Stimulated activated CD4-positive, alpha-beta T cell treated with anti-CD3 and anti-CD28 coated beads, TNF-alpha, amount 100 ng/mL, for 1 hour (primary cell): ENCODE results near the gene ST3GAL3.

Source experiments
- DNase-seq, 3 donors: peaks; one replicate each; pipeline ENCODE4 v3.0.0-alpha.2; 2020; ENCODE audit warnings: low read depth in 3 of 3, low spot score in 1 of 3

The ST3GAL3 gene

GRCh38 chr1:43910343-43910742 lies 203.0 kb downstream of the ST3GAL3 start:
- DNase-seq, result no peak

GRCh38 chr1:43912607-43913006 lies 205.3 kb downstream of the ST3GAL3 start:
- no peak for DNase-seq

GRCh38 chr1:43913051-43913501 lies 205.7 kb downstream of the ST3GAL3 start:
- no peak for DNase-seq

- DNase-seq, result no peak
These were observed 206.5 kb downstream of the ST3GAL3 start for GRCh38 chr1:43913666-43914360.

GRCh38 chr1:43914576-43915525 lies 207.5 kb downstream of the ST3GAL3 start:
- no peak for DNase-seq

- no peak for DNase-seq
These were observed 212.6 kb downstream of the ST3GAL3 start for GRCh38 chr1:43919906-43920305.

GRCh38 chr1:43921022-43921421 lies 213.7 kb downstream of the ST3GAL3 start:
- no peak for DNase-seq

GRCh38 chr1:43924516-43924915 lies 217.2 kb downstream of the ST3GAL3 start:
- no peak for DNase-seq

GRCh38 chr1:43925846-43926245 lies 218.5 kb downstream of the ST3GAL3 start:
- no peak for DNase-seq

GRCh38 chr1:43930168-43930948 lies 223.0 kb downstream of the ST3GAL3 start:
- no peak for DNase-seq

- no peak for DNase-seq
These were observed 223.6 kb downstream of the ST3GAL3 start for GRCh38 chr1:43930949-43931275.

GRCh38 chr1:43931711-43932660 lies 224.7 kb downstream of the ST3GAL3 start:
- no peak for DNase-seq

GRCh38 chr1:43932786-43933385 lies 225.6 kb downstream of the ST3GAL3 start:
- DNase-seq, result no peak

GRCh38 chr1:43933386-43934100 lies 226.2 kb downstream of the ST3GAL3 start, which contains the start of gene ARTN:
ARTN (plus strand) TSS chr1:43933801; CDS start chr1:43935657, 1,856 bp downstream.
- no peak for DNase-seq

GRCh38 chr1:43934101-43934985 lies 227.0 kb downstream of the ST3GAL3 start:
- peak in 1 of 3 donors; percentile 39 for DNase-seq

GRCh38 chr1:43934986-43935324 lies 227.6 kb downstream of the ST3GAL3 start:
- no peak for DNase-seq

GRCh38 chr1:43935711-43936427 lies 228.5 kb downstream of the ST3GAL3 start:
- no peak for DNase-seq
